Panc1 (cell line): ENCODE results near the gene SOS2. TPM values are rescaled to one million over a fixed set of nuclear protein-coding genes. Genes with fewer than 3 reads are reported as not detected.

ENCODE experiments used
- ATAC-seq: fragments of 200-7000 bp; cut with Tn5 transposase; 2 replicates; pipeline ENCODE4 v1.9.1; 2020; ENCODE audit warnings: mild to moderate bottlenecking, moderate library complexity
- BruUV-seq: library from RNA; stranded (reverse); fragments of 400-500 nt; replicated peaks from 2 replicates; lab custom pipeline; 2021; lab: Mats Ljungman, UMichigan
- CTCF ChIA-PET: fragments of 300-600 bp; sonication (Branson Sonifier 250); formaldehyde crosslinking; loops from one replicate; lab custom pipeline; 2022; ENCODE audit warnings: antibody characterized with exemption; lab: Charles Lee
- POLR2A ChIA-PET: fragments of 300-600 bp; sonication (Branson Sonifier 250); formaldehyde crosslinking; loops from one replicate; lab custom pipeline; 2022; ENCODE audit warnings: antibody characterized with exemption; lab: Charles Lee
- DNase-seq: peaks from one replicate; pipeline ENCODE4 v3.0.0-alpha.2; 2010; ENCODE audit warnings: low read depth, low spot score
- H3K27ac ChIP-seq: 2 replicates; pipeline ENCODE4 v1.5.1; 2011; ENCODE audit warnings: mild to moderate bottlenecking, low read length, inconsistent platforms
- H3K27me3 ChIP-seq: fragments of 200-500 bp; sonication (Bioruptor generic); 2 replicates; pipeline ENCODE4 v1.6.0; 2014; ENCODE audit warnings: low read length, inconsistent platforms; ENCODE audit not compliant: control insufficient read depth, insufficient read depth
- H3K36me3 ChIP-seq: fragments of 200-500 bp; sonication (Bioruptor generic); 2 replicates; pipeline ENCODE4 v1.5.1; 2014; ENCODE audit warnings: inconsistent platforms, mild to moderate bottlenecking, low read length, moderate library complexity; ENCODE audit not compliant: control insufficient read depth, insufficient read depth
- H3K4me1 ChIP-seq: 2 replicates; pipeline ENCODE4 v1.5.1; 2011; ENCODE audit warnings: inconsistent platforms, mild to moderate bottlenecking, low read length, moderate library complexity; ENCODE audit not compliant: control insufficient read depth, insufficient read depth
- H3K4me3 ChIP-seq, 2 experiments: 2 replicates each; pipeline ENCODE4 v1.5.1; 2011 to 2012; ENCODE audit warnings: low read depth in 2 of 2, low read length in 2 of 2, mild to moderate bottlenecking in 2 of 2, inconsistent platforms in 1 of 2, moderate library complexity in 1 of 2
- H3K9me3 ChIP-seq: fragments of 200-500 bp; sonication (Bioruptor generic); 2 replicates; pipeline ENCODE4 v1.5.1; 2014; ENCODE audit warnings: low read depth, mild to moderate bottlenecking, inconsistent platforms, low read length, moderate library complexity; ENCODE audit not compliant: control insufficient read depth, insufficient read depth
- POLR2AphosphoS5 ChIP-seq: IDR thresholded peaks from 2 replicates; pipeline ENCODE4 v1.6.1; 2012; ENCODE audit warnings: mild to moderate bottlenecking, low read depth, low read length, moderate library complexity
- SIN3A ChIP-seq: IDR thresholded peaks from 2 replicates; pipeline ENCODE4 v1.6.1; 2012; ENCODE audit warnings: low read depth, mild to moderate bottlenecking, low read length, moderate library complexity, borderline replicate concordance; ENCODE audit not compliant: insufficient read depth
- TCF7L2 ChIP-seq: IDR thresholded peaks from 2 replicates; pipeline ENCODE4 v1.6.1; 2011; ENCODE audit warnings: mild to moderate bottlenecking, low read depth, low read length, inconsistent platforms
- in situ Hi-C: cut with HindIII; loops from 2 replicates; pipeline ENCODE4 v1.10.0; 2016; ENCODE audit warnings: low sequenced_read_pairs, low pct_unique_long_range_greater_than_20kb
- intact Hi-C: fragments of 100-400 bp; cut with micrococcal nuclease; formaldehyde crosslinking; loops from one replicate; pipeline ENCODE4 v1.10.0; 2022; ENCODE audit not compliant: unreplicated experiment
- total RNA-seq: library from RNA; stranded (reverse); gene quantifications from one replicate; pipeline ENCODE4 v1.2.1, GENCODE V29; 2021; ENCODE audit not compliant: unreplicated experiment
- TF ChIP-seq, protein P1 (sequence below), 2 experiments: IDR thresholded peaks; 2 replicates each; pipeline ENCODE4 v1.6.1; 2011 to 2012; ENCODE audit warnings: low read depth in 2 of 2, control low read depth in 1 of 2, low read length in 1 of 2, mild to moderate bottlenecking in 1 of 2, moderate library complexity in 1 of 2; ENCODE audit not compliant: insufficient read depth in 1 of 2
- TF ChIP-seq, protein P2 (sequence below): fragments of 450-650 bp; IDR thresholded peaks from 2 replicates; pipeline ENCODE4 v1.5.1; 2017; ENCODE audit warnings: mild to moderate bottlenecking

The SOS2 gene
- total RNA-seq, 1 experiment from 2014 or later: 21.2 TPM

DNA sequence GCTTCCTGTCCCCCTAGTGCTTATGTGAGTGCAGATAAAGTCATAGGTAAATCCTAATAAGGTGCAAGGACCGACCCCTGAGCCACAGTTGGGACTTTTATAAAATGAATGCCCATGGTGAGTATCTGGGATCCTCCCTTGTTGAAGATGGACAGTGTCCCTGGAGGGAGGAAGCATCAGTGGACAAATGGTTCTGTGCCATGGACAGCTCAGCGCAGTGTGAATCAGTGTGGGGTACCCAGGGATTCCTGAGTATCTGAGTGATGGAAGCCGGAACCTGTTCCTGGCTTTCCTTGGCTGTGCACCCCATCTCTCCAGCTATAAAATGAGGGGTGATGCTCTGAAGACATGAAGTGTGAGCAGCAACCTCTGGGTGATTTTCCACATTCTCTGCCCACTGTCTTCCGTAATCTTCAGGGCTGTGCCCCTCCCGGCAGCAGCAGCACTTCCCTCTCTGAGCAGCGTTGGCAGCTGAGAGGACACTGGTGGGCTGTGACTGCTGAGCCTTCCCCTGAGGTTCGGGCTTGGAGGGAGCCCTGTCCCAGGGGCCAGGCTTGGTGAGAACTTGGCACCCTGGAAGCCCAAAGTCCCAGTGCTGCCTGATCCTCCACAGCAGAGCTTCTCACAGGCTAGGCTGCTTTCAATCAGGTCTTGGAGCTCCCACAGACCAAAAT, 140.0 kb downstream of the SOS2 start:
- Histone ChIP-seq H3K27ac (no peak overlapping the region), H3K36me3 (no peaks in the 10 kb centered on the region), H3K4me3 (no peak overlapping the region), H3K27me3 (no peaks in the 10 kb centered on the region), H3K9me3 (no peaks in the 10 kb centered on the region), H3K4me1 (no peaks in the 10 kb centered on the region)
- ATAC-seq (no peak), DNase-seq (no peak)
- ChIA-PET CTCF (no interaction called here), POLR2A (no interaction called here)
- TF ChIP-seq, protein P1, sequence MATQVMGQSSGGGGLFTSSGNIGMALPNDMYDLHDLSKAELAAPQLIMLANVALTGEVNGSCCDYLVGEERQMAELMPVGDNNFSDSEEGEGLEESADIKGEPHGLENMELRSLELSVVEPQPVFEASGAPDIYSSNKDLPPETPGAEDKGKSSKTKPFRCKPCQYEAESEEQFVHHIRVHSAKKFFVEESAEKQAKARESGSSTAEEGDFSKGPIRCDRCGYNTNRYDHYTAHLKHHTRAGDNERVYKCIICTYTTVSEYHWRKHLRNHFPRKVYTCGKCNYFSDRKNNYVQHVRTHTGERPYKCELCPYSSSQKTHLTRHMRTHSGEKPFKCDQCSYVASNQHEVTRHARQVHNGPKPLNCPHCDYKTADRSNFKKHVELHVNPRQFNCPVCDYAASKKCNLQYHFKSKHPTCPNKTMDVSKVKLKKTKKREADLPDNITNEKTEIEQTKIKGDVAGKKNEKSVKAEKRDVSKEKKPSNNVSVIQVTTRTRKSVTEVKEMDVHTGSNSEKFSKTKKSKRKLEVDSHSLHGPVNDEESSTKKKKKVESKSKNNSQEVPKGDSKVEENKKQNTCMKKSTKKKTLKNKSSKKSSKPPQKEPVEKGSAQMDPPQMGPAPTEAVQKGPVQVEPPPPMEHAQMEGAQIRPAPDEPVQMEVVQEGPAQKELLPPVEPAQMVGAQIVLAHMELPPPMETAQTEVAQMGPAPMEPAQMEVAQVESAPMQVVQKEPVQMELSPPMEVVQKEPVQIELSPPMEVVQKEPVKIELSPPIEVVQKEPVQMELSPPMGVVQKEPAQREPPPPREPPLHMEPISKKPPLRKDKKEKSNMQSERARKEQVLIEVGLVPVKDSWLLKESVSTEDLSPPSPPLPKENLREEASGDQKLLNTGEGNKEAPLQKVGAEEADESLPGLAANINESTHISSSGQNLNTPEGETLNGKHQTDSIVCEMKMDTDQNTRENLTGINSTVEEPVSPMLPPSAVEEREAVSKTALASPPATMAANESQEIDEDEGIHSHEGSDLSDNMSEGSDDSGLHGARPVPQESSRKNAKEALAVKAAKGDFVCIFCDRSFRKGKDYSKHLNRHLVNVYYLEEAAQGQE (IDR thresholded peaks at IDR 0.05; ENCODE audit: insufficient read depth in 1 of 2, low read depth in 2 of 2, low read length in 1 of 2): no peak
- TF ChIP-seq SIN3A: no peak
- TF ChIP-seq, protein P2, sequence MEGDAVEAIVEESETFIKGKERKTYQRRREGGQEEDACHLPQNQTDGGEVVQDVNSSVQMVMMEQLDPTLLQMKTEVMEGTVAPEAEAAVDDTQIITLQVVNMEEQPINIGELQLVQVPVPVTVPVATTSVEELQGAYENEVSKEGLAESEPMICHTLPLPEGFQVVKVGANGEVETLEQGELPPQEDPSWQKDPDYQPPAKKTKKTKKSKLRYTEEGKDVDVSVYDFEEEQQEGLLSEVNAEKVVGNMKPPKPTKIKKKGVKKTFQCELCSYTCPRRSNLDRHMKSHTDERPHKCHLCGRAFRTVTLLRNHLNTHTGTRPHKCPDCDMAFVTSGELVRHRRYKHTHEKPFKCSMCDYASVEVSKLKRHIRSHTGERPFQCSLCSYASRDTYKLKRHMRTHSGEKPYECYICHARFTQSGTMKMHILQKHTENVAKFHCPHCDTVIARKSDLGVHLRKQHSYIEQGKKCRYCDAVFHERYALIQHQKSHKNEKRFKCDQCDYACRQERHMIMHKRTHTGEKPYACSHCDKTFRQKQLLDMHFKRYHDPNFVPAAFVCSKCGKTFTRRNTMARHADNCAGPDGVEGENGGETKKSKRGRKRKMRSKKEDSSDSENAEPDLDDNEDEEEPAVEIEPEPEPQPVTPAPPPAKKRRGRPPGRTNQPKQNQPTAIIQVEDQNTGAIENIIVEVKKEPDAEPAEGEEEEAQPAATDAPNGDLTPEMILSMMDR: no peak
- no peak for TF ChIP-seq TCF7L2
- no peak for TF ChIP-seq POLR2AphosphoS5
- in situ Hi-C loops (no loop called here), intact Hi-C loops (no loop called here)
- no TSS peak for BruUV-seq

DNA sequence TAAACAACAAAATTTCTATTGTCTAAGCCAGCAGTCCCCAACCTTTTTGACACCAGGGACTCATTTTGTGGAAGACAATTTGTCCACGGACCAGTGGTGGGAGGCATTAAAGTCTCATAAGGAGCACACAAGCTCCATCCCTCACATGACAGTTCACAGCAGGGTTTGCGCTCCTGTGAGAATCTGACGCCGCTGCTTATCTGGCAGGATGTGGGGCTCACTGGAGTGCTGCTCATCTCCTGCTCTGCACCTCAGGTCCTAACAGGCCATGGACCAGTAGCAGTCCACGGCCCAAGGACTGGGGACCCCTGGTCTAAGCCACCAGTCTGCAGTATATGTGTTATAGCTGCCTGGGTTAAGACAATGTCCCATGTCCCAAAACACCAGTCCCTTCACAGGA, 142.2 kb downstream of the SOS2 start:
- in situ Hi-C loops: no loop called here
- Histone ChIP-seq H3K27me3 (no peaks in the 10 kb centered on the region), H3K9me3 (no peaks in the 10 kb centered on the region), H3K4me3 (no peak overlapping the region), H3K36me3 (no peaks in the 10 kb centered on the region), H3K27ac (no peak overlapping the region), H3K4me1 (no peaks in the 10 kb centered on the region)
- BruUV-seq: no TSS peak
- intact Hi-C loops: loop anchor here (2.0 kb wide), 1 partner anchor 18 kb away; no protein-coding TSS in a partner anchor
- TF ChIP-seq, protein P1 (IDR thresholded peaks at IDR 0.05; ENCODE audit: insufficient read depth in 1 of 2, low read depth in 2 of 2, low read length in 1 of 2): no peak
- TF ChIP-seq POLR2AphosphoS5 (no peak), TCF7L2 (no peak), SIN3A (no peak)
- TF ChIP-seq, protein P2: no peak
- ATAC-seq (no peak), DNase-seq (no peak)
- ChIA-PET POLR2A (no interaction called here), CTCF (no interaction called here)
